ENCODE data around the gene ABCC10.
"Not testable (repeated sequence)": the region's sequence is repeated elsewhere in the genome, so short reads cannot be mapped to it uniquely, and the experiment has no call there.

Gene ABCC10

DNA sequence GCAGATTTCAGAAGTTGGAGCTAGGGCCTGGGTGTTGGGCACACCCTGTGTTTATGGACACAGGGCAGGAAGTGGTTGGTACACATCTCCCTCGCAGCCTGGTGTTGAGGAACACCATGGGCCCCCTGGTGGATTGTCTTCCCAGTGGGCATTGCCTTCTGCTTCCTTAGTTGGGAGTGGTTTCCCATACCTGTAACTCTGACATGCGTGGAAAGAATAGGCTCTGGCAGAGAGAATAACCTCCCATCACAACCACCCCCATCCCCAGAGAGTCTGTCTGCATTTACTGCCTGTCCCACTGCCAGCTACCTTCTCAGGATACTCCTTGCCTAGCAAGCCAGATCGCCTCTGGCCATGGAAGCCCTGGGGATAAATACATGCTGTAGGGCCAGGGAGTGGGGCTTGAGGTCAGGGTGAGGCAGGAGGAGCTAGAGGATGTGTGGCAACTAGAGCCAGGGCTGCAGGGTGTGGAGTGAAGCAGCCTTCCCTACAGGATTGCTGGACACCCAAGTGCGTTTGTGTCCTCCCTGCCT lies 68.1 kb downstream of the ABCC10 start:
- no peak for DNase-seq (ENCODE audit: low read depth in 2 of 2)

DNA sequence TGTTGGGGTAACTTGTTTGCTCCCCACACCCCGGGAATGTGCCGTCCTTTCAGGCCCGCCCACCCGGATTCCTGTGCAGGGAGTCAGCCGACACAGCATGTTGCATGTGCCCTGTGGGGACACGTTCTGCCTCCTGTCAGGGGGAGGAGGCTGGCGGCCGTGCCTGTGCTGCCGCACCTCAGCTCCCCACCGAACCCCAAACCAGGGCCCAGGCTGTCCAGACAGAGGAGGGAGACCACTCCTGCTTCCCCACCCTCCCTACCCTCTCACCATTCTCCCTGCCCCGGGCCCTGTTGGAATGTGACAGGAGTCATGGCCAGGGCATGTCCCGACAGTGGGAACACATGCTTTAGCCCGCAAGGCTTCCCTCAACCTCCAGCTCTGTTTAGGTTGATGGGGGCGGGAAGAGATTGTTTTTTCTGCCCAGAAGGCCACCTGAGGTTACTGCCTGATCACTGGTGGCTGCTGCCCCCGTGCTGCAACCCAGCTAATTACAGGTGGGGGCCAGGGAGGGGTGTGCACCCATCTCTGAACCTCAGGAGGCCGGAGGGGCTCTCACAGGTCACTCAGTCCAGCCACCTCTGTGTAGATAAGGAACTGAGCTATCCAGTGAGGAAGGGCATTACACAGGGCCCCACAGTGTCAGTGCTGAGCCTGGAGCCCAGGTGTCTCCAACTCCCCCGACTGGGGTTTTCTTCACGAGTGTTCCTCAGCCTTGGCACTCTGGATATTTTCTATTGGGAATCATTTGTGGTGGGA lies 69.2 kb downstream of the ABCC10 start:
- no peak for DNase-seq (ENCODE audit: low read depth in 2 of 2)

DNA sequence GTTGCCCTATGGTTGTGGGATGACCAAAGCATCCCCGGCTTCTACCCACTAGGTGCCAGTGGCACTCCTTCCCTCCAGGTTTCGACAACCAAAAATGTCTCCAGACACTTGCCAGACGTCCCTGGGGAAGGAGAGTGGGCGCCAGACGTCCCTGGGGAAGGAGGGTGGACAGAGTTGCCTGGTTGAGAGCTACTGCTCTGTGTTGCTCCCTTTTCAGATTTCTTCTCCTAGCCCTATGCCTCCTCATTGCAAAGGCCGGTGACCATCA lies 69.7 kb downstream of the ABCC10 start:
- no peak for DNase-seq (ENCODE audit: low read depth in 2 of 2)

DNA sequence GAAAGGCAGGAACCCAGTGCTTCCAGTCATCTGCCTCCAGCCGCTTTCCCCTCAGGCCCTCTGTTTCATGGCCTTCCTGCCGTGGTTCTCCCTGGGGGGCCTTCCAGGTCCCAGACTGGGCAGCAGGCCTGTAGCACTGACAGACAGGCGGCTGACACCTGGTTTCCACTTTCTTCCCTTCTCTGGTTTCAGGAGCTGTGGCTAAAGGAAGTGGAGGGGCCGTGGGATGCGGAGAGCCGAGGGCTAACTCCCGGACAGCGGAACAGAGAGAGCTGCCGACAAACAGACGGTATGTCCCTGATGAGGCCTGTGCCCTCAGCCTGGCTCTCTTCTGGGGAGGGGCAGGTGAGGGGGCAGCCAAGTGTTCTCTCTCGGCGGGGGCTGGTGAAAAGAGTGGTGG lies 70.3 kb downstream of the ABCC10 start:
- DNase-seq (ENCODE audit: low read depth in 2 of 2) = no peak

DNA sequence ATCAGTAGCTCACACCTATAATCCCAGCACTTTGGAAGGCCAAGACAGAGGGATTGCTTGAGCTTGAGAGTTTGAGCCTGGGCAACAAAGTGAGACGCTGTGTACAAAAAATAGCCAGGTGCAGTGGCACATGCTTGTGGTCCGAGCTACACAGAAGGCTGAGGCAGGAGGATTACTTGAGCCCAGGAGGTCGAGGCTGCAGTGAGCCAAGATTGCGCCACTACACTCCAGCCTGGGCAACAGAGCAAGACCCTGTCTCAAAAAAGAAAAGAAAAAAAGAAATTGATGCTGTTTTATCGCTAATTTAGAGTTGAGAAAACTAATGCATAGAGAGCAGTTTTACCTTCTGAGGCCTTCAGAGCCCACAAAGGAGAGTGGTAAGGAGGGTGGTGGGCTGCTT lies 71.0 kb downstream of the ABCC10 start:
- not testable (repeated sequence) for DNase-seq (ENCODE audit: low read depth in 2 of 2)

DNA sequence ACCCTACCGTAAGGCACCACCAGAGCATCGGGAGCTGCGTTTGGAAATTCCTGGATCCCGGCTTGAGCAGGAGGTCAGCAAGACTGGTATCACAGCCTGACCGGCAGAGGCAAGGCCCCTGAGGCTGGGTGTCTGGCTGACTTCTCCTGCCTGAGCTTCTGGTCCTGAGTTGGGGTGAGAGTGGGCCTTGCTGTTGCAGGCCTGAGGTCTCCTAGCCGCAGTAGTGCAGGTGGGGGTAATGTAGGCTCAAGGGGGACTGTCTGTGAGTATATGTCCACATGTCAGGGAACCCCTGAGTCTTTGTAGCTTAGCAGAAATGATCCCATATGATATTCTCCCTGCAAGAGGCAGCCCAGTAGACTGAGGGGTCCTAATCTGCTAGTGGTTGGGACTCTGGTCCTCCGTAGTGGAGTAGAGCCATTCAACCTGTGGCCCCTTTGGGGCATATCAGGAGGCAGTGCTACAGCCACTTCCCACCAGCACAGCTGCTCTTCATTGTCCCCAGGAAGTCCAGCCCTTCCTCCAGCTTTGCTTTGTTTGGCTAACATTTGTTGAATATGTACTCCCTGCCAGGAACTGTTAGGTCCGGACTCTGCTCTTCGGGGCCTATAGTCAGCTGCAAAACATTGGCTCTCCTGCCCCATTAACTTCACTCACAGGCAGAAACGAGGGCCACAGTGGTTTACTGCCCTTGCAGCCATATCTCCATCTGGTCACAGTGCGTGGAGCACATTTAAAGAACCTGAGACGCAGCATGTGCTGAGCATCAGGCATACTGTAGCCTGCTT lies 71.9 kb downstream of the ABCC10 start:
- DNase-seq (ENCODE audit: low read depth in 2 of 2) = no peak
